WERI-Rb-1 (cell line): ENCODE data around the gene GLO1.
A peak's percentile ranks its signal among the peaks of the same experiment; 100 is the strongest.

Source experiments
- DNase-seq: peaks from one replicate; pipeline ENCODE4 v3.0.0-alpha.2; 2020
- H3K27ac ChIP-seq: fragments of 250-450 bp; sonication (Bioruptor Pico); 2 replicates; pipeline ENCODE4 v1.5.1; 2020; ENCODE audit warnings: mild to moderate bottlenecking, moderate library complexity
- H3K27me3 ChIP-seq: fragments of 250-450 bp; sonication (Bioruptor Pico); 2 replicates; pipeline ENCODE4 v1.5.1; 2021; ENCODE audit warnings: mild to moderate bottlenecking, low read depth, moderate library complexity; ENCODE audit not compliant: insufficient read depth, severe bottlenecking
- H3K36me3 ChIP-seq: fragments of 250-450 bp; sonication (Bioruptor Pico); 2 replicates; pipeline ENCODE4 v1.5.1; 2020; ENCODE audit warnings: mild to moderate bottlenecking, moderate library complexity
- H3K4me3 ChIP-seq: 2 replicates; pipeline ENCODE4 v1.5.1; 2011; ENCODE audit warnings: low read depth, mild to moderate bottlenecking, control low read depth, low read length
- H3K9me3 ChIP-seq: fragments of 250-450 bp; sonication (Bioruptor Pico); 2 replicates; pipeline ENCODE4 v1.5.1; 2021; ENCODE audit warnings: mild to moderate bottlenecking, moderate library complexity; ENCODE audit not compliant: severe bottlenecking
- TF ChIP-seq, protein P1 (sequence below): IDR thresholded peaks from 2 replicates; pipeline ENCODE4 v1.5.1; 2011; ENCODE audit warnings: low read depth, mild to moderate bottlenecking, control low read depth, inconsistent platforms, low read length

Gene GLO1

DNA sequence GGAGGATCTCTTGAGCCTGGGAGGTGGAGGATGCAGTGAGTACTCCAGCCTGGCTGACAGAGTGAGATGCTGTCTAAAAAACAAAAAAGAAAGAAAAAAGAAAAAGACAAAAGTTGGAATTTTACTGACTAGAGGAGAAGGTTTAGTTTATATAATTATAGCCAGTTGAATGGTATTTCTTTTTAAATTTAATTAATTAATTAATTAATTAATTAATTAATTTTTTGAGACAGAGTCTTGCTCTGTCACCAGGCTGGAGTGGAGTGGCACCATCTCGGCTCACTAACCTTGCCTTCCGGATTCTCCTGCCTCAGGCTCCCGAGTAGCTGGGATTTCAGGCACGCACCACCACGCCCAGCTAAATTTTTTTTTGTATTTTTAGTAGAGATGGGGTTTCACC, 20.8 kb upstream of the GLO1 start:
- no peaks in the 10 kb centered on the region for H3K36me3 ChIP-seq
- no peaks in the 10 kb centered on the region for H3K27me3 ChIP-seq
- no peaks in the 10 kb centered on the region for H3K9me3 ChIP-seq
- H3K4me3 ChIP-seq, result no peak overlapping the region
- no peak for DNase-seq
- H3K27ac ChIP-seq, result no peak overlapping the region
- TF ChIP-seq, protein P1, sequence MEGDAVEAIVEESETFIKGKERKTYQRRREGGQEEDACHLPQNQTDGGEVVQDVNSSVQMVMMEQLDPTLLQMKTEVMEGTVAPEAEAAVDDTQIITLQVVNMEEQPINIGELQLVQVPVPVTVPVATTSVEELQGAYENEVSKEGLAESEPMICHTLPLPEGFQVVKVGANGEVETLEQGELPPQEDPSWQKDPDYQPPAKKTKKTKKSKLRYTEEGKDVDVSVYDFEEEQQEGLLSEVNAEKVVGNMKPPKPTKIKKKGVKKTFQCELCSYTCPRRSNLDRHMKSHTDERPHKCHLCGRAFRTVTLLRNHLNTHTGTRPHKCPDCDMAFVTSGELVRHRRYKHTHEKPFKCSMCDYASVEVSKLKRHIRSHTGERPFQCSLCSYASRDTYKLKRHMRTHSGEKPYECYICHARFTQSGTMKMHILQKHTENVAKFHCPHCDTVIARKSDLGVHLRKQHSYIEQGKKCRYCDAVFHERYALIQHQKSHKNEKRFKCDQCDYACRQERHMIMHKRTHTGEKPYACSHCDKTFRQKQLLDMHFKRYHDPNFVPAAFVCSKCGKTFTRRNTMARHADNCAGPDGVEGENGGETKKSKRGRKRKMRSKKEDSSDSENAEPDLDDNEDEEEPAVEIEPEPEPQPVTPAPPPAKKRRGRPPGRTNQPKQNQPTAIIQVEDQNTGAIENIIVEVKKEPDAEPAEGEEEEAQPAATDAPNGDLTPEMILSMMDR, result no peak

DNA sequence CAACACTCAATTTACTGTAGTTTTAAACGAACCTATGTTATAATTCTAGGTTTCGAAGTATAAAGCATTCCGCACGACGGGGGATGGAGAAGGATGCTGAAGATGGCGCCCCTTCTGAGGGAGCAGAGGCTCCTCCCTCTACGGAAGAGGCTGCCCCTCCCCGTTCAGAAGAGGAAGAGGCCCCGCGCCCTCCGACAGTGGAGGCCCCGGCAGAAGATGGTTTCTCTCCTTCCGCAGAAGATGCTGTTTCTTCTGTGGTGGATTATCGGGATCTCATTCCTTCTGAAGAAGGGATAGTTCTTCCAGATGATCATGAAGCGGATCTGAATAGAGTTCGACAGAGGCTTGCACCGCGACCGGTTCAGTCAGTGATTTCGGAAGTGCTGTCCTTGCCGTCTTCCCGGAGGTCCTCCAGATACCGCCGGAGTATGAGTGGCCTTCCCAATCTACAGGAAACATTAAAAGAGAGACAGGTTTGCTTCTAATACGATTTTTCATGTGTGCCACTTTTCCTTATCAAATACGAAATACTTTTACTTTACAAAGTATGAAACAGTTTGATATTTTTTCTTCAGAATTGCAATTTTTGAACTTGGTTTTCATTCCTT, 19.9 kb upstream of the GLO1 start:
- Histone ChIP-seq H3K4me3 (no peak overlapping the region), H3K27ac (no peak overlapping the region), H3K27me3 (no peaks in the 10 kb centered on the region), H3K9me3 (no peaks in the 10 kb centered on the region), H3K36me3 (no peaks in the 10 kb centered on the region)
- no peak for DNase-seq
- TF ChIP-seq, protein P1, result no peak

DNA sequence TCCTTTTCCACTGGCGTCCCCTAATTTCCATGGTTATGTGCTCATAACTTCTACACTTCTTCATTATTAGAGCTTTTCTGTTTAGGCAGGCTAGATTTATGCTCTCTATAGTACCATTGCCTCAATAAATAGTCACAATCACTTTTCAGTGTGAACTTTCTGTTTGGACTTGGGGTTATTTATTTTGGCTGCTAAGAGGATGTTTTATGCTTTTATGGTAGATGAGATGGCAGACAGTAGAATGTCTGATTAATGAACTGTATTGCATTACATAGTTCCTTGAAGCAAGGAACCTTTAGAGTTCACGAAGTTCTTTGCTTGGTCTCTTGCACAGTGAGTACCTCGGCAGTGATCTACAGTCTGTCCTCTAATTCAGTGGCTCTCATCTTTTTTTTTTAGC, 19.1 kb upstream of the GLO1 start:
- Histone ChIP-seq H3K27me3 (no peaks in the 10 kb centered on the region), H3K36me3 (no peaks in the 10 kb centered on the region), H3K27ac (no peak overlapping the region), H3K4me3 (no peak overlapping the region), H3K9me3 (no peaks in the 10 kb centered on the region)
- TF ChIP-seq, protein P1, result no peak
- no peak for DNase-seq

DNA sequence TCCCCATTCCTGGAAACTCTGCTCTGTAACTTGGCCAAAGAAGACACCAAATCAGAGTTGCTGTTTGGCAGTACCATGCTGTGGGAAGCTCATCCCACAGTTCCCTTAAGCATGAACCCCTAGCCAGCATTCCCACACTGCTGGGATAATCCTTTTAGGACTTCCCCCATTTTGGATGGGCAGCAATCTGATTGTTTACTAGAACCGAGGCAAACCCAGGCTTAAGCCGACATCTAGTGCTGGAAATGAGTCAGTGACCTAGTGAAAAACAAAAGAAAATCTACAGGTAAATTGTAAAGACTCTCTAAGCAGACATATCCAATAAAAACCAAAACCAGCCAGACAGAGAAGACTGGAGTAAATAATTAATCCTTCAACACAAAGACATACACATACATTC, 17.4 kb upstream of the GLO1 start:
- H3K27me3 ChIP-seq, result no peaks in the 10 kb centered on the region
- no peak overlapping the region for H3K27ac ChIP-seq
- H3K9me3 ChIP-seq, result no peaks in the 10 kb centered on the region
- DNase-seq, result peak; percentile 55
- no peaks in the 10 kb centered on the region for H3K36me3 ChIP-seq
- TF ChIP-seq, protein P1, result peak; percentile 52; the same call in 1 of the 2 replicates
- H3K4me3 ChIP-seq, result no peak overlapping the region

DNA sequence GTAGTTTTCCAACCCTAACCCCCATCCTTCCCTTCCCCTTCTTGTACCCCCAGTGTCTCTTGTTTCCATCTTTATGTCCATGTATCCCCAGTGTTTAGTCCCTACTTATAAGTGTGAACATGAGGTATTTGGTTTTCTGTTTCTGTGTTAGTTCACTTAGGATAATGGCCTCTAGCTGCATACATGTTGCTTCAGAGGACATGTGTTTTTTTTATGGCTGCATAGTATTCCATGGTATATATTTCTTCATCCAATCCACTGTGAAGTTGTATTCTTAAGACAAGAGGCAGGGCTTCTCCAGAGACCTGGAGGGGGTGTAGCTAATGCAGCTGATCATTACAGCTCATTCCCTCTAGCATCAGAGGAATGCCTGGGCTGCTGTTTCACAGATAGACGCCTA, 16.4 kb upstream of the GLO1 start:
- no peak overlapping the region for H3K27ac ChIP-seq
- TF ChIP-seq, protein P1, result no peak
- no peaks in the 10 kb centered on the region for H3K9me3 ChIP-seq
- H3K36me3 ChIP-seq, result no peaks in the 10 kb centered on the region
- DNase-seq, result no peak
- H3K4me3 ChIP-seq, result no peak overlapping the region
- no peaks in the 10 kb centered on the region for H3K27me3 ChIP-seq

DNA sequence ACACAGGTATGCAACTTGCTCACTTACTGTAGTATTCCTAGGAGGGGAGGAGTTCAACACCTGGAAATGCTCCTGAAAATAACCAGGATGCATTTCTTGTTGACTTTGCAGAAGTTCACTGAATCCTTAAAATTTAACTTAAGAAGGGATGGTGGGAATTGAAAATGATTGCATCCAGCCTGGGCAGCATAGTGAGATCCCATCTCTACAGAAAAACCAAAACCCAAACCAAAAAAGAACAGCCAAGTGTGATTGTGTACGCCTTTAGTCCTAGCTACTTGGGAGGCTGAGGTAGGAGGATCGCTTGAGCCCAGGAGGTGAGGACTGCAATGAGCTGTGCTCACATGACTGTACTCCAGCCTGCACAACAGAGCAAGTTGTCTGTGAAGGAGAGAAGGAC, 13.9 kb upstream of the GLO1 start:
- Histone ChIP-seq H3K36me3 (no peaks in the 10 kb centered on the region), H3K4me3 (no peak overlapping the region), H3K9me3 (no peaks in the 10 kb centered on the region), H3K27ac (no peak overlapping the region), H3K27me3 (no peaks in the 10 kb centered on the region)
- no peak for DNase-seq
- TF ChIP-seq, protein P1, result no peak
